Ishikawa (cell line): ENCODE results near the gene BAIAP3.

Experiments used
- CEBPB ChIP-seq: IDR thresholded peaks from 2 replicates; pipeline ENCODE4 v1.6.1; 2012
- CREB1 ChIP-seq: IDR thresholded peaks from 2 replicates; pipeline ENCODE4 v1.6.1; 2012; ENCODE audit warnings: low read depth
- EGR1 ChIP-seq: IDR thresholded peaks from 2 replicates; pipeline ENCODE4 v1.6.1; 2012
- EP300 ChIP-seq: IDR thresholded peaks from 2 replicates; pipeline ENCODE4 v1.6.1; 2012; ENCODE audit warnings: borderline replicate concordance
- NFIC ChIP-seq: IDR thresholded peaks from 2 replicates; pipeline ENCODE4 v1.6.1; 2012
- RAD21 ChIP-seq: IDR thresholded peaks from 2 replicates; pipeline ENCODE4 v1.6.1; 2012; ENCODE audit warnings: low read depth
- TAF1 ChIP-seq: IDR thresholded peaks from 2 replicates; pipeline ENCODE4 v1.6.1; 2012; ENCODE audit warnings: low read depth, mild to moderate bottlenecking
- TCF12 ChIP-seq: IDR thresholded peaks from 2 replicates; pipeline ENCODE4 v1.6.1; 2012; ENCODE audit warnings: low read depth
- YY1 ChIP-seq: IDR thresholded peaks from 2 replicates; pipeline ENCODE4 v1.6.1; 2012; ENCODE audit warnings: low read depth
- TF ChIP-seq, protein P1 (sequence below): IDR thresholded peaks from 2 replicates; pipeline ENCODE4 v1.6.1; 2012
- TF ChIP-seq, protein P2 (sequence below): IDR thresholded peaks from 2 replicates; pipeline ENCODE4 v1.6.1; 2012; ENCODE audit warnings: low read depth, mild to moderate bottlenecking

DNA sequence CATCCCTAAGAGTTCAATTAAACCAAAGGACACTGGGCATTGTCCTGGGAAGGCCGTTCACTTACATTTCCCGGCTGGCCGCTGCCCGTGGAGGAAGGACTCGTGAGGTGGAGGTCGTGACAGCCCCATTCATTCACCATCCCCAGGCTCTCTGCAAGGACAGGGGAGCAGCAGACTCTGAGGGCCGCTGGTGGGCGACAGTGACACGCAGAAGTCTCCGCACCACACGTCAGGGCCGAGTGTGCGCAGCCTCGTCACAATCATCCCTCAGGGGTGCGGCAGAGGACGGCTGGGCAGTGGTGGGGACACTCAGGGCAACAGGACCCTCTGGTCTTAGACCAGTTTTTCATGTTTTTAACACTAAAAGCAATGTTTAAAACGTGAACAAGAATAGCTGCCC is 59.4 kb downstream of the BAIAP3 start:
- TF ChIP-seq RAD21: no peak
- TF ChIP-seq YY1: no peak
- no peak for TF ChIP-seq CREB1
- no peak for TF ChIP-seq TAF1
- TF ChIP-seq, protein P1, sequence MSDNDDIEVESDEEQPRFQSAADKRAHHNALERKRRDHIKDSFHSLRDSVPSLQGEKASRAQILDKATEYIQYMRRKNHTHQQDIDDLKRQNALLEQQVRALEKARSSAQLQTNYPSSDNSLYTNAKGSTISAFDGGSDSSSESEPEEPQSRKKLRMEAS: no peak
- TF ChIP-seq, protein P2, sequence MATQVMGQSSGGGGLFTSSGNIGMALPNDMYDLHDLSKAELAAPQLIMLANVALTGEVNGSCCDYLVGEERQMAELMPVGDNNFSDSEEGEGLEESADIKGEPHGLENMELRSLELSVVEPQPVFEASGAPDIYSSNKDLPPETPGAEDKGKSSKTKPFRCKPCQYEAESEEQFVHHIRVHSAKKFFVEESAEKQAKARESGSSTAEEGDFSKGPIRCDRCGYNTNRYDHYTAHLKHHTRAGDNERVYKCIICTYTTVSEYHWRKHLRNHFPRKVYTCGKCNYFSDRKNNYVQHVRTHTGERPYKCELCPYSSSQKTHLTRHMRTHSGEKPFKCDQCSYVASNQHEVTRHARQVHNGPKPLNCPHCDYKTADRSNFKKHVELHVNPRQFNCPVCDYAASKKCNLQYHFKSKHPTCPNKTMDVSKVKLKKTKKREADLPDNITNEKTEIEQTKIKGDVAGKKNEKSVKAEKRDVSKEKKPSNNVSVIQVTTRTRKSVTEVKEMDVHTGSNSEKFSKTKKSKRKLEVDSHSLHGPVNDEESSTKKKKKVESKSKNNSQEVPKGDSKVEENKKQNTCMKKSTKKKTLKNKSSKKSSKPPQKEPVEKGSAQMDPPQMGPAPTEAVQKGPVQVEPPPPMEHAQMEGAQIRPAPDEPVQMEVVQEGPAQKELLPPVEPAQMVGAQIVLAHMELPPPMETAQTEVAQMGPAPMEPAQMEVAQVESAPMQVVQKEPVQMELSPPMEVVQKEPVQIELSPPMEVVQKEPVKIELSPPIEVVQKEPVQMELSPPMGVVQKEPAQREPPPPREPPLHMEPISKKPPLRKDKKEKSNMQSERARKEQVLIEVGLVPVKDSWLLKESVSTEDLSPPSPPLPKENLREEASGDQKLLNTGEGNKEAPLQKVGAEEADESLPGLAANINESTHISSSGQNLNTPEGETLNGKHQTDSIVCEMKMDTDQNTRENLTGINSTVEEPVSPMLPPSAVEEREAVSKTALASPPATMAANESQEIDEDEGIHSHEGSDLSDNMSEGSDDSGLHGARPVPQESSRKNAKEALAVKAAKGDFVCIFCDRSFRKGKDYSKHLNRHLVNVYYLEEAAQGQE: no peak
- TF ChIP-seq EP300: no peak
- no peak for TF ChIP-seq TCF12
- TF ChIP-seq CEBPB: no peak
- TF ChIP-seq EGR1: no peak
- no peak for TF ChIP-seq NFIC
